Measurements from ENCODE around the gene COQ3.

The COQ3 gene

DNA sequence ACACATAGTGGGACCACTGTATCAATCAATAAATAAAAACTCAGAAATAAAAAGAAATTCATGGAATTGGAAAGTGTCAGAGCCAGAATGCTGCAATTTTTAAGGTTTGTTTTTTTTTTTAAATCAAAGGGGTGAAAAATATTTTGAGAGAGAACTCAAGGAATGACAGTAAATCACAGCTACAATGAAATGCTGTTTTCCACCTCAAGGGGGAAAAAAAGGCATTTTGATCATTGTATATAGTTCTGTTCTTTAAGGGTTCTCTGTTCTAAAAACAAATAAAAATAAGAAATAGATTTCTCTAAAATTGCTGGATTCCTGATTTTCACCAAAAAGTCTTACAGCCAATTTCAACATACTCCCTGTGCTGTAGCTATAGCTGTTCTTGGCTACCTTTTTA, 69.0 kb downstream of the COQ3 start:
- no peak for DNase-seq
